ENCODE data around the gene PAX1. TPM values are rescaled to one million over a fixed set of nuclear protein-coding genes. Genes with fewer than 3 reads are reported as not detected.

Gene PAX1
- total RNA-seq, 1 donor from 2014 or later = not detected

- no peak for DNase-seq
- peaks cover 75% of the 10 kb centered on the region for H3K27me3 Mint-ChIP-seq
- no peaks in the 10 kb centered on the region for H3K36me3 Mint-ChIP-seq (ENCODE audit: low read depth)
- H3K9me3 Mint-ChIP-seq = no peaks in the 10 kb centered on the region
- intact Hi-C loops (cut with micrococcal nuclease) = loop anchor here (2.0 to 10.0 kb wide), 3 partner anchors 189 to 1343 kb away; partner anchors contain the start of gene INSM1
- no peak overlapping the region for H3K27ac Mint-ChIP-seq
- no peaks in the 10 kb centered on the region for H3K4me1 Mint-ChIP-seq
- H3K4me3 Mint-ChIP-seq = no peak overlapping the region
Observed at GRCh38 chr20:21707999-21708737, 2.7 kb downstream of the PAX1 start.

GRCh38 chr20:21708738-21709534 lies 3.5 kb downstream of the PAX1 start:
- Mint-ChIP-seq H3K27ac (no peak overlapping the region), H3K36me3 (ENCODE audit: low read depth) (no peaks in the 10 kb centered on the region), H3K9me3 (no peaks in the 10 kb centered on the region), H3K27me3 (peaks cover 73% of the 10 kb centered on the region), H3K4me3 (no peak overlapping the region), H3K4me1 (no peaks in the 10 kb centered on the region)
- intact Hi-C loops (cut with micrococcal nuclease) = loop anchor here (2.0 to 10.0 kb wide), 2 partner anchors 190 to 1344 kb away; partner anchors contain the start of gene INSM1
- DNase-seq = no peak

GRCh38 chr20:21709535-21709904 lies 4.1 kb downstream of the PAX1 start:
- H3K4me1 Mint-ChIP-seq = no peaks in the 10 kb centered on the region
- H3K27me3 Mint-ChIP-seq = peaks cover 70% of the 10 kb centered on the region
- no peak for DNase-seq
- intact Hi-C loops (cut with micrococcal nuclease) = loop anchor here (2.0 to 10.0 kb wide), 2 partner anchors 191 to 1345 kb away; partner anchors contain the start of gene INSM1
- H3K4me3 Mint-ChIP-seq = no peak overlapping the region
- no peaks in the 10 kb centered on the region for H3K36me3 Mint-ChIP-seq (ENCODE audit: low read depth)
- no peaks in the 10 kb centered on the region for H3K9me3 Mint-ChIP-seq
- no peak overlapping the region for H3K27ac Mint-ChIP-seq

GRCh38 chr20:21710341-21710740 lies 4.9 kb downstream of the PAX1 start:
- Mint-ChIP-seq H3K4me1 (no peaks in the 10 kb centered on the region), H3K9me3 (no peaks in the 10 kb centered on the region), H3K27ac (no peak overlapping the region), H3K27me3 (peaks cover 71% of the 10 kb centered on the region), H3K4me3 (no peak overlapping the region), H3K36me3 (ENCODE audit: low read depth) (no peaks in the 10 kb centered on the region)
- intact Hi-C loops (cut with micrococcal nuclease) = loop anchor here (5.0 kb wide), 1 partner anchor 313 kb away; the partner anchor contains the start of gene NKX2-4
- no peak for DNase-seq

- no peak overlapping the region for H3K27ac Mint-ChIP-seq
Observed at GRCh38 chr20:21710863-21711431, 5.5 kb downstream of the PAX1 start.

GRCh38 chr20:21712443-21713059 lies 7.1 kb downstream of the PAX1 start:
- intact Hi-C loops (cut with micrococcal nuclease) = loop anchor here (5.0 kb wide), 1 partner anchor 315 kb away; the partner anchor contains the start of gene NKX2-4
- H3K36me3 Mint-ChIP-seq (ENCODE audit: low read depth) = no peaks in the 10 kb centered on the region
- peaks cover 76% of the 10 kb centered on the region for H3K27me3 Mint-ChIP-seq
- H3K27ac Mint-ChIP-seq = no peak overlapping the region
- no peak for DNase-seq
- no peaks in the 10 kb centered on the region for H3K4me1 Mint-ChIP-seq
- no peak overlapping the region for H3K4me3 Mint-ChIP-seq
- no peaks in the 10 kb centered on the region for H3K9me3 Mint-ChIP-seq

More at GRCh38 chr20:21710863-21711431, 5.5 kb downstream of the PAX1 start:
- no peak overlapping the region for H3K4me3 Mint-ChIP-seq
- intact Hi-C loops (cut with micrococcal nuclease) = loop anchor here (5.0 kb wide), 1 partner anchor 314 kb away; the partner anchor contains the start of gene NKX2-4
- H3K36me3 Mint-ChIP-seq (ENCODE audit: low read depth) = no peaks in the 10 kb centered on the region
- no peaks in the 10 kb centered on the region for H3K4me1 Mint-ChIP-seq
- no peaks in the 10 kb centered on the region for H3K9me3 Mint-ChIP-seq
- DNase-seq = no peak
- peaks cover 76% of the 10 kb centered on the region for H3K27me3 Mint-ChIP-seq

GRCh38 chr20:21713470-21713869 lies 8.0 kb downstream of the PAX1 start:
- no peak overlapping the region for H3K27ac Mint-ChIP-seq

GRCh38 chr20:21713901-21714296 lies 8.4 kb downstream of the PAX1 start:
- H3K27ac Mint-ChIP-seq = no peak overlapping the region
- intact Hi-C loops (cut with micrococcal nuclease) = loop anchor here (5.0 kb wide), 1 partner anchor 317 kb away; the partner anchor contains the start of gene NKX2-4
- H3K27me3 Mint-ChIP-seq = peaks cover 69% of the 10 kb centered on the region
- peak; percentile 50 for DNase-seq
- H3K4me1 Mint-ChIP-seq = no peaks in the 10 kb centered on the region
- no peak overlapping the region for H3K4me3 Mint-ChIP-seq
- H3K36me3 Mint-ChIP-seq (ENCODE audit: low read depth) = no peaks in the 10 kb centered on the region
- no peaks in the 10 kb centered on the region for H3K9me3 Mint-ChIP-seq

More at GRCh38 chr20:21713470-21713869, 8.0 kb downstream of the PAX1 start:
- intact Hi-C loops (cut with micrococcal nuclease) = loop anchor here (5.0 kb wide), 1 partner anchor 316 kb away; the partner anchor contains the start of gene NKX2-4
- Mint-ChIP-seq H3K4me3 (no peak overlapping the region), H3K27me3 (peaks cover 73% of the 10 kb centered on the region), H3K36me3 (ENCODE audit: low read depth) (no peaks in the 10 kb centered on the region), H3K9me3 (no peaks in the 10 kb centered on the region), H3K4me1 (no peaks in the 10 kb centered on the region)
- no peak for DNase-seq

GRCh38 chr20:21714297-21715192 lies 9.1 kb downstream of the PAX1 start:
- Mint-ChIP-seq H3K4me1 (no peaks in the 10 kb centered on the region), H3K36me3 (ENCODE audit: low read depth) (no peaks in the 10 kb centered on the region), H3K27ac (no peak overlapping the region), H3K4me3 (no peak overlapping the region), H3K27me3 (peaks cover 68% of the 10 kb centered on the region), H3K9me3 (no peaks in the 10 kb centered on the region)
- intact Hi-C loops (cut with micrococcal nuclease) = loop anchor here (5.0 kb wide), 1 partner anchor 317 kb away; the partner anchor contains the start of gene NKX2-4
- no peak for DNase-seq

GRCh38 chr20:21715193-21715881 lies 9.9 kb downstream of the PAX1 start:
- H3K4me1 Mint-ChIP-seq = no peaks in the 10 kb centered on the region
- intact Hi-C loops (cut with micrococcal nuclease) = no loop called here
- no peak for DNase-seq
- H3K27me3 Mint-ChIP-seq = peaks cover 64% of the 10 kb centered on the region
- H3K9me3 Mint-ChIP-seq = no peaks in the 10 kb centered on the region
- no peak overlapping the region for H3K4me3 Mint-ChIP-seq
- H3K27ac Mint-ChIP-seq = no peak overlapping the region
- no peaks in the 10 kb centered on the region for H3K36me3 Mint-ChIP-seq (ENCODE audit: low read depth)

GRCh38 chr20:21719592-21720214 lies 14.2 kb downstream of the PAX1 start:
- H3K4me1 Mint-ChIP-seq = no peaks in the 10 kb centered on the region
- H3K27me3 Mint-ChIP-seq = peaks cover 36% of the 10 kb centered on the region
- H3K27ac Mint-ChIP-seq = no peak overlapping the region
- no peaks in the 10 kb centered on the region for H3K9me3 Mint-ChIP-seq
- H3K4me3 Mint-ChIP-seq = no peak overlapping the region
- peak; percentile 82 for DNase-seq
- no peaks in the 10 kb centered on the region for H3K36me3 Mint-ChIP-seq (ENCODE audit: low read depth)
- intact Hi-C loops (cut with micrococcal nuclease) = no loop called here

GRCh38 chr20:21725892-21726291 lies 20.4 kb downstream of the PAX1 start:
- no peaks in the 10 kb centered on the region for H3K27me3 Mint-ChIP-seq
- no peak overlapping the region for H3K4me3 Mint-ChIP-seq
- no peaks in the 10 kb centered on the region for H3K36me3 Mint-ChIP-seq (ENCODE audit: low read depth)

More at GRCh38 chr20:21725892-21726291, 20.4 kb downstream of the PAX1 start:
- no peak for DNase-seq
- no peak overlapping the region for H3K27ac Mint-ChIP-seq
- no peaks in the 10 kb centered on the region for H3K4me1 Mint-ChIP-seq
- intact Hi-C loops (cut with micrococcal nuclease) = no loop called here
- no peaks in the 10 kb centered on the region for H3K9me3 Mint-ChIP-seq
